CD14-positive monocyte (primary cell): Measurements from ENCODE around the gene PCAT6. TPM values are rescaled to one million over a fixed set of nuclear protein-coding genes. Genes with fewer than 3 reads are reported as not detected.

Source experiments
- DNase-seq, 3 donors: peaks; one replicate each; pipeline ENCODE4 v3.0.0-alpha.2; 2011 to 2022
- H2AFZ ChIP-seq: 2 replicates; pipeline ENCODE4 v1.6.0; 2012; ENCODE audit warnings: mild to moderate bottlenecking, low read depth, low read length, inconsistent platforms; ENCODE audit not compliant: insufficient read depth, poor library complexity, severe bottlenecking
- H3K27ac ChIP-seq, 2 donors: 1 replicate in 1 of 2; 2 replicates in 1 of 2; pipeline ENCODE4 v1.5.1; 2012 to 2013; ENCODE audit warnings: low read length in 2 of 2, control low read depth in 1 of 2, inconsistent platforms in 1 of 2, low read depth in 1 of 2, mild to moderate bottlenecking in 1 of 2
- H3K27me3 ChIP-seq, 2 donors: one replicate each; pipeline versions ENCODE4 v1.6.0 to v1.6.1; 2011 to 2013; ENCODE audit warnings: low read length in 2 of 2; ENCODE audit not compliant: control insufficient read depth in 2 of 2, insufficient read depth in 2 of 2
- H3K36me3 ChIP-seq, 2 donors: replicated peaks in 1 of 2; 1 replicate in 1 of 2; 2 replicates in 1 of 2; pipeline versions ENCODE4 v1.5.1 to v1.6.1; 2012 to 2013; ENCODE audit warnings: low read length in 2 of 2, control low read depth in 1 of 2, inconsistent platforms in 1 of 2, mild to moderate bottlenecking in 1 of 2; ENCODE audit not compliant: insufficient read depth in 2 of 2, control insufficient read depth in 1 of 2
- H3K4me1 ChIP-seq, 2 donors: 1 replicate in 1 of 2; 2 replicates in 1 of 2; pipeline versions ENCODE4 v1.5.1 to v1.6.1; 2012 to 2013; ENCODE audit warnings: low read length in 2 of 2, control low read depth in 1 of 2, inconsistent platforms in 1 of 2, mild to moderate bottlenecking in 1 of 2, moderate library complexity in 1 of 2; ENCODE audit not compliant: insufficient read depth in 2 of 2, control insufficient read depth in 1 of 2
- H3K4me2 ChIP-seq: replicated peaks from 2 replicates; pipeline ENCODE3; 2012; ENCODE audit warnings: low read length, moderate library complexity, mild to moderate bottlenecking; ENCODE audit not compliant: poor library complexity, severe bottlenecking; ENCODE audit errors: extremely low read depth
- H3K4me3 ChIP-seq, 3 experiments: fragments of 200-600 bp in 1 of 3; sonication (generic) in 1 of 3; replicated peaks in 1 of 3; 1 replicate in 2 of 3; 2 replicates in 1 of 3; pipeline ENCODE4 v1.5.1; 2011 to 2013; ENCODE audit warnings: low read length in 3 of 3, mild to moderate bottlenecking in 3 of 3, control low read depth in 2 of 3, low read depth in 2 of 3, inconsistent platforms in 1 of 3, moderate library complexity in 1 of 3
- H3K79me2 ChIP-seq: 2 replicates; pipeline ENCODE4 v1.6.0; 2012; ENCODE audit warnings: mild to moderate bottlenecking, control low read depth, inconsistent platforms, low read length, moderate library complexity; ENCODE audit not compliant: insufficient read depth
- H3K9ac ChIP-seq: 2 replicates; pipeline ENCODE4 v1.6.0; 2017; ENCODE audit warnings: low read length, mild to moderate bottlenecking; ENCODE audit not compliant: insufficient read depth, poor library complexity, severe bottlenecking
- H3K9me3 ChIP-seq, 2 donors: replicated peaks in 1 of 2; 1 replicate in 1 of 2; 2 replicates in 1 of 2; pipeline versions ENCODE4 v1.5.1 to v1.6.1; 2012 to 2013; ENCODE audit warnings: low read length in 2 of 2, control low read depth in 1 of 2; ENCODE audit not compliant: control insufficient read depth in 1 of 2, insufficient read depth in 1 of 2
- H4K20me1 ChIP-seq: 2 replicates; pipeline ENCODE4 v1.6.0; 2012; ENCODE audit warnings: mild to moderate bottlenecking, low read length, control low read depth, moderate library complexity; ENCODE audit not compliant: insufficient read depth
- H3K27ac Mint-ChIP-seq, 7 donors: one replicate each; pipeline ENCODE4 v1.8.0; 2020; ENCODE audit warnings: mild to moderate bottlenecking in 7 of 7, mixed read lengths in 7 of 7, moderate library complexity in 6 of 7, inconsistent platforms in 2 of 7
- H3K27me3 Mint-ChIP-seq, 3 donors: one replicate each; pipeline ENCODE4 v1.8.0; 2021 to 2022; ENCODE audit warnings: low read depth in 3 of 3, mild to moderate bottlenecking in 3 of 3, mixed read lengths in 3 of 3, moderate library complexity in 3 of 3, inconsistent platforms in 1 of 3
- H3K36me3 Mint-ChIP-seq, 2 donors: one replicate each; pipeline ENCODE4 v1.8.0; 2020; ENCODE audit warnings: mixed read lengths in 2 of 2, inconsistent platforms in 1 of 2, mild to moderate bottlenecking in 1 of 2
- H3K4me1 Mint-ChIP-seq: one replicate; pipeline ENCODE4 v1.8.0; 2020; ENCODE audit warnings: mild to moderate bottlenecking, mixed read lengths
- H3K4me3 Mint-ChIP-seq, 2 donors: one replicate each; pipeline ENCODE4 v1.8.0; 2020; ENCODE audit warnings: mild to moderate bottlenecking in 2 of 2, mixed read lengths in 2 of 2, moderate library complexity in 1 of 2
- H3K9me3 Mint-ChIP-seq, 7 donors: one replicate each; pipeline ENCODE4 v1.8.0; 2020 to 2022; ENCODE audit warnings: mixed read lengths in 7 of 7, mild to moderate bottlenecking in 6 of 7, moderate library complexity in 6 of 7, inconsistent platforms in 2 of 7
- CTCF ChIP-seq: fragments of 200-600 bp; IDR thresholded peaks from one replicate; pipeline ENCODE4 v1.8.0; 2022; ENCODE audit warnings: antibody characterized with exemption, mild to moderate bottlenecking
- WGBS: methylation state at CpG from one replicate; pipeline ENCODE4 v1.1.5; 2013; ENCODE audit warnings: missing lambda C conversion rate; ENCODE audit not compliant: insufficient coverage; 5-methylcytosine and 5-hydroxymethylcytosine counted together
- intact Hi-C, 2 donors: fragments of 100-400 bp; cut with micrococcal nuclease; formaldehyde crosslinking; loops; one replicate each; pipeline versions ENCODE4 v1.15.0 to v1.15.1; 2023
- polyA plus RNA-seq, 3 donors: library from polyadenylated mRNA; depleted of rRNA in 1 of 3; unstranded in 2 of 3; stranded (reverse) in 1 of 3; fragments of 300-500 nt in 2 of 3; fragments of >200 nt in 1 of 3; fragmentation: Illumina TruSeq in 2 of 3; gene quantifications; 1 replicate in 2 of 3; 2 replicates in 1 of 3; pipeline ENCODE4 v1.2.3, GENCODE V29; 2012 to 2021

The PCAT6 gene
- polyA plus RNA-seq, 3 donors: 1.0 TPM; not detected in 2

- no peaks in the 10 kb centered on the region for H3K36me3 ChIP-seq
- intact Hi-C loops: no loop called here
- H3K27me3 Mint-ChIP-seq: peaks cover 12 to 19% (median 17%) of the 10 kb centered on the region in 3 donors
- no peak overlapping the region for H3K4me2 ChIP-seq
- H3K79me2 ChIP-seq: peaks cover 18% of the 10 kb centered on the region
- H3K4me3 ChIP-seq: no peak overlapping the region
- H3K36me3 Mint-ChIP-seq: peaks cover 0 to 3% of the 10 kb centered on the region in 2 donors
- H2AFZ ChIP-seq: no peak overlapping the region
- peaks cover 67% of the 10 kb centered on the region for H3K4me1 Mint-ChIP-seq
- peak; percentile 10 to 49 (median 34) for DNase-seq
- H3K27ac ChIP-seq: no peak overlapping the region
- peaks cover 0 to 12% of the 10 kb centered on the region in 2 donors for H3K27me3 ChIP-seq
- no peaks in the 10 kb centered on the region for H4K20me1 ChIP-seq
- H3K4me1 ChIP-seq: peaks cover 46 to 50% of the 10 kb centered on the region in 2 donors
- 0% methylated on average over 5 of the region's 6 CpGs for WGBS
- TF ChIP-seq CTCF: no peak
- H3K27ac Mint-ChIP-seq: peak overlapping the region in 2 of 7 donors; percentile 41 to 46
- no peaks in the 10 kb centered on the region for H3K9me3 ChIP-seq
- H3K9me3 Mint-ChIP-seq: peaks cover 0 to 2% (median 0%) of the 10 kb centered on the region in 7 donors
- no peak overlapping the region for H3K4me3 Mint-ChIP-seq
- no peak overlapping the region for H3K9ac ChIP-seq
These were observed 47.6 kb downstream of the PCAT6 start for GRCh38 chr1:202858331-202858730.

DNA sequence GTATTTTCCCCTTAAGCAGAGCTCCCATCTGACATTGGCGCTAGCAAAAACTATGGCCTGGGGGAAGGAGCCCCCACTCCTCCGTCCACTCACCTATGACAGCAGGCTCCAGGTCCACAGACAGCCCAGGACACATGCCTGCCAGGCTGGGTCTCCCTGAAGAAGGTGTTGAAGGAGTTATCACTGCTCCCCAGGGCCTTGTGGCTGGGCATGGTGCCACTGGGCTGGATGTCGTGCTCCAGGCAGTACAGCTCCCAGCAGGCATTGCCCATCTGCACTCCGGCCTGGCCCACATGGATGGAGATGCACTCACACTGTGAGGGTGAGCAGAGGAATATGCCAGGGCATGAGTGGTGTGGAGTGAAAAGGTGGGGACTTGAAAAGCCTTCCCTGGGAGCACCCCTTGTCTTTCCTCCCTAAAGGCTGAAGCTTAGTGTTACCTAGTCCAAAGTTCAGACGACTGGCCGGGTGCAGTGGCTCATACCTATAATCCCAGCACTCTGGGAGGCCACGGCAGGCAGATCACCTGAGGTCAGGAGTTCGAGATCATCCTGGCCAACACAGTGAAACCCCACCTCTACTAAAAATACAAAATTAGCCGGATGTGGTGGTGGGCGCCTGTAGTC is 48.1 kb downstream of the PCAT6 start:
- DNase-seq: no peak
- H3K4me2 ChIP-seq: no peak overlapping the region
- peaks cover 0 to 2% (median 0%) of the 10 kb centered on the region in 7 donors for H3K9me3 Mint-ChIP-seq
- no peak overlapping the region for H3K4me3 Mint-ChIP-seq
- H3K79me2 ChIP-seq: peaks cover 18% of the 10 kb centered on the region
- WGBS: 66% methylated on average over 7 of the region's 10 CpGs
- no peaks in the 10 kb centered on the region for H3K9me3 ChIP-seq
- H3K36me3 ChIP-seq: no peaks in the 10 kb centered on the region
- H3K4me1 Mint-ChIP-seq: peaks cover 67% of the 10 kb centered on the region
- peaks cover 12 to 19% (median 17%) of the 10 kb centered on the region in 3 donors for H3K27me3 Mint-ChIP-seq
- no peak overlapping the region for H3K4me3 ChIP-seq
- H3K36me3 Mint-ChIP-seq: peaks cover 0 to 3% of the 10 kb centered on the region in 2 donors
- H2AFZ ChIP-seq: no peak overlapping the region
- H3K27ac Mint-ChIP-seq: peak overlapping the region in 2 of 7 donors; percentile 41 to 46
- no peaks in the 10 kb centered on the region for H4K20me1 ChIP-seq
- peaks cover 0 to 12% of the 10 kb centered on the region in 2 donors for H3K27me3 ChIP-seq
- H3K27ac ChIP-seq: no peak overlapping the region
- H3K4me1 ChIP-seq: peaks cover 46 to 50% of the 10 kb centered on the region in 2 donors
- no peak for TF ChIP-seq CTCF
- H3K9ac ChIP-seq: no peak overlapping the region
- intact Hi-C loops: no loop called here
